ENCODE data around the gene N4BP2L2. TPM values are rescaled to one million over a fixed set of nuclear protein-coding genes. Genes with fewer than 3 reads are reported as not detected.
A peak's percentile ranks its signal among the peaks of the same experiment; 100 is the strongest.

N4BP2L2 gene
- total and polyA plus RNA-seq, 2 of the 13 experiments (the other 11 are each of a cell fraction or from before 2014, with no cell fraction given) = 58.9 to 81.2 TPM

GRCh38 chr13:32538621-32539246 is at the start of gene N4BP2L2 (continued):
- TF ChIP-seq, protein P1, sequence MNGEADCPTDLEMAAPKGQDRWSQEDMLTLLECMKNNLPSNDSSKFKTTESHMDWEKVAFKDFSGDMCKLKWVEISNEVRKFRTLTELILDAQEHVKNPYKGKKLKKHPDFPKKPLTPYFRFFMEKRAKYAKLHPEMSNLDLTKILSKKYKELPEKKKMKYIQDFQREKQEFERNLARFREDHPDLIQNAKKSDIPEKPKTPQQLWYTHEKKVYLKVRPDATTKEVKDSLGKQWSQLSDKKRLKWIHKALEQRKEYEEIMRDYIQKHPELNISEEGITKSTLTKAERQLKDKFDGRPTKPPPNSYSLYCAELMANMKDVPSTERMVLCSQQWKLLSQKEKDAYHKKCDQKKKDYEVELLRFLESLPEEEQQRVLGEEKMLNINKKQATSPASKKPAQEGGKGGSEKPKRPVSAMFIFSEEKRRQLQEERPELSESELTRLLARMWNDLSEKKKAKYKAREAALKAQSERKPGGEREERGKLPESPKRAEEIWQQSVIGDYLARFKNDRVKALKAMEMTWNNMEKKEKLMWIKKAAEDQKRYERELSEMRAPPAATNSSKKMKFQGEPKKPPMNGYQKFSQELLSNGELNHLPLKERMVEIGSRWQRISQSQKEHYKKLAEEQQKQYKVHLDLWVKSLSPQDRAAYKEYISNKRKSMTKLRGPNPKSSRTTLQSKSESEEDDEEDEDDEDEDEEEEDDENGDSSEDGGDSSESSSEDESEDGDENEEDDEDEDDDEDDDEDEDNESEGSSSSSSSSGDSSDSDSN (CRISPR knock-in tag; IDR thresholded peaks at IDR 0.05) = no peak; the same call in 1 of the 2 replicates
- TF ChIP-seq ZNF878 (CRISPR knock-in tag; IDR thresholded peaks at IDR 0.05) = peak; percentile 40; the same call in 1 of the 2 replicates
- TF ChIP-seq NCOA5 (CRISPR knock-in tag; IDR thresholded peaks at IDR 0.05) = no peak
- no peak for TF ChIP-seq ARNTL (CRISPR knock-in tag; IDR thresholded peaks at IDR 0.05)
- no peak for TF ChIP-seq ATF7-NPFF (CRISPR knock-in tag; IDR thresholded peaks at IDR 0.05; ENCODE audit: low read depth)
- peak; percentile 55; the same call in 1 of the 2 replicates for TF ChIP-seq CEBPB (IDR thresholded peaks at IDR 0.05; ENCODE audit: borderline replicate concordance, low read depth, low read length)
- no peak for TF ChIP-seq FLYWCH1 (CRISPR knock-in tag; IDR thresholded peaks at IDR 0.05)
- no peak for TF ChIP-seq JUNB (CRISPR knock-in tag; IDR thresholded peaks at IDR 0.05; ENCODE audit: borderline replicate concordance)
- TF ChIP-seq ZNF562 (CRISPR knock-in tag; IDR thresholded peaks at IDR 0.05; ENCODE audit: borderline replicate concordance) = no peak
- TF ChIP-seq, protein P2, sequence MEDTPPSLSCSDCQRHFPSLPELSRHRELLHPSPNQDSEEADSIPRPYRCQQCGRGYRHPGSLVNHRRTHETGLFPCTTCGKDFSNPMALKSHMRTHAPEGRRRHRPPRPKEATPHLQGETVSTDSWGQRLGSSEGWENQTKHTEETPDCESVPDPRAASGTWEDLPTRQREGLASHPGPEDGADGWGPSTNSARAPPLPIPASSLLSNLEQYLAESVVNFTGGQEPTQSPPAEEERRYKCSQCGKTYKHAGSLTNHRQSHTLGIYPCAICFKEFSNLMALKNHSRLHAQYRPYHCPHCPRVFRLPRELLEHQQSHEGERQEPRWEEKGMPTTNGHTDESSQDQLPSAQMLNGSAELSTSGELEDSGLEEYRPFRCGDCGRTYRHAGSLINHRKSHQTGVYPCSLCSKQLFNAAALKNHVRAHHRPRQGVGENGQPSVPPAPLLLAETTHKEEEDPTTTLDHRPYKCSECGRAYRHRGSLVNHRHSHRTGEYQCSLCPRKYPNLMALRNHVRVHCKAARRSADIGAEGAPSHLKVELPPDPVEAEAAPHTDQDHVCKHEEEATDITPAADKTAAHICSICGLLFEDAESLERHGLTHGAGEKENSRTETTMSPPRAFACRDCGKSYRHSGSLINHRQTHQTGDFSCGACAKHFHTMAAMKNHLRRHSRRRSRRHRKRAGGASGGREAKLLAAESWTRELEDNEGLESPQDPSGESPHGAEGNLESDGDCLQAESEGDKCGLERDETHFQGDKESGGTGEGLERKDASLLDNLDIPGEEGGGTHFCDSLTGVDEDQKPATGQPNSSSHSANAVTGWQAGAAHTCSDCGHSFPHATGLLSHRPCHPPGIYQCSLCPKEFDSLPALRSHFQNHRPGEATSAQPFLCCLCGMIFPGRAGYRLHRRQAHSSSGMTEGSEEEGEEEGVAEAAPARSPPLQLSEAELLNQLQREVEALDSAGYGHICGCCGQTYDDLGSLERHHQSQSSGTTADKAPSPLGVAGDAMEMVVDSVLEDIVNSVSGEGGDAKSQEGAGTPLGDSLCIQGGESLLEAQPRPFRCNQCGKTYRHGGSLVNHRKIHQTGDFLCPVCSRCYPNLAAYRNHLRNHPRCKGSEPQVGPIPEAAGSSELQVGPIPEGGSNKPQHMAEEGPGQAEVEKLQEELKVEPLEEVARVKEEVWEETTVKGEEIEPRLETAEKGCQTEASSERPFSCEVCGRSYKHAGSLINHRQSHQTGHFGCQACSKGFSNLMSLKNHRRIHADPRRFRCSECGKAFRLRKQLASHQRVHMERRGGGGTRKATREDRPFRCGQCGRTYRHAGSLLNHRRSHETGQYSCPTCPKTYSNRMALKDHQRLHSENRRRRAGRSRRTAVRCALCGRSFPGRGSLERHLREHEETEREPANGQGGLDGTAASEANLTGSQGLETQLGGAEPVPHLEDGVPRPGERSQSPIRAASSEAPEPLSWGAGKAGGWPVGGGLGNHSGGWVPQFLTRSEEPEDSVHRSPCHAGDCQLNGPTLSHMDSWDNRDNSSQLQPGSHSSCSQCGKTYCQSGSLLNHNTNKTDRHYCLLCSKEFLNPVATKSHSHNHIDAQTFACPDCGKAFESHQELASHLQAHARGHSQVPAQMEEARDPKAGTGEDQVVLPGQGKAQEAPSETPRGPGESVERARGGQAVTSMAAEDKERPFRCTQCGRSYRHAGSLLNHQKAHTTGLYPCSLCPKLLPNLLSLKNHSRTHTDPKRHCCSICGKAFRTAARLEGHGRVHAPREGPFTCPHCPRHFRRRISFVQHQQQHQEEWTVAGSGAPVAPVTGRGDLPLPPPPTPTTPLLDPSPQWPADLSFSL (CRISPR knock-in tag; IDR thresholded peaks at IDR 0.05) = no peak
- TF ChIP-seq ZNF503 (CRISPR knock-in tag; IDR thresholded peaks at IDR 0.05) = no peak
- TF ChIP-seq, protein P3, sequence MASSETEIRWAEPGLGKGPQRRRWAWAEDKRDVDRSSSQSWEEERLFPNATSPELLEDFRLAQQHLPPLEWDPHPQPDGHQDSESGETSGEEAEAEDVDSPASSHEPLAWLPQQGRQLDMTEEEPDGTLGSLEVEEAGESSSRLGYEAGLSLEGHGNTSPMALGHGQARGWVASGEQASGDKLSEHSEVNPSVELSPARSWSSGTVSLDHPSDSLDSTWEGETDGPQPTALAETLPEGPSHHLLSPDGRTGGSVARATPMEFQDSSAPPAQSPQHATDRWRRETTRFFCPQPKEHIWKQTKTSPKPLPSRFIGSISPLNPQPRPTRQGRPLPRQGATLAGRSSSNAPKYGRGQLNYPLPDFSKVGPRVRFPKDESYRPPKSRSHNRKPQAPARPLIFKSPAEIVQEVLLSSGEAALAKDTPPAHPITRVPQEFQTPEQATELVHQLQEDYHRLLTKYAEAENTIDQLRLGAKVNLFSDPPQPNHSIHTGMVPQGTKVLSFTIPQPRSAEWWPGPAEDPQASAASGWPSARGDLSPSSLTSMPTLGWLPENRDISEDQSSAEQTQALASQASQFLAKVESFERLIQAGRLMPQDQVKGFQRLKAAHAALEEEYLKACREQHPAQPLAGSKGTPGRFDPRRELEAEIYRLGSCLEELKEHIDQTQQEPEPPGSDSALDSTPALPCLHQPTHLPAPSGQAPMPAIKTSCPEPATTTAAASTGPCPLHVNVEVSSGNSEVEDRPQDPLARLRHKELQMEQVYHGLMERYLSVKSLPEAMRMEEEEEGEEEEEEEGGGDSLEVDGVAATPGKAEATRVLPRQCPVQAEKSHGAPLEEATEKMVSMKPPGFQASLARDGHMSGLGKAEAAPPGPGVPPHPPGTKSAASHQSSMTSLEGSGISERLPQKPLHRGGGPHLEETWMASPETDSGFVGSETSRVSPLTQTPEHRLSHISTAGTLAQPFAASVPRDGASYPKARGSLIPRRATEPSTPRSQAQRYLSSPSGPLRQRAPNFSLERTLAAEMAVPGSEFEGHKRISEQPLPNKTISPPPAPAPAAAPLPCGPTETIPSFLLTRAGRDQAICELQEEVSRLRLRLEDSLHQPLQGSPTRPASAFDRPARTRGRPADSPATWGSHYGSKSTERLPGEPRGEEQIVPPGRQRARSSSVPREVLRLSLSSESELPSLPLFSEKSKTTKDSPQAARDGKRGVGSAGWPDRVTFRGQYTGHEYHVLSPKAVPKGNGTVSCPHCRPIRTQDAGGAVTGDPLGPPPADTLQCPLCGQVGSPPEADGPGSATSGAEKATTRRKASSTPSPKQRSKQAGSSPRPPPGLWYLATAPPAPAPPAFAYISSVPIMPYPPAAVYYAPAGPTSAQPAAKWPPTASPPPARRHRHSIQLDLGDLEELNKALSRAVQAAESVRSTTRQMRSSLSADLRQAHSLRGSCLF (CRISPR knock-in tag; IDR thresholded peaks at IDR 0.05; ENCODE audit: borderline replicate concordance) = no peak
- no peak for TF ChIP-seq ONECUT2 (CRISPR knock-in tag; IDR thresholded peaks at IDR 0.05)
